ENCODE results near the gene POU6F1.

Gene POU6F1

DNA sequence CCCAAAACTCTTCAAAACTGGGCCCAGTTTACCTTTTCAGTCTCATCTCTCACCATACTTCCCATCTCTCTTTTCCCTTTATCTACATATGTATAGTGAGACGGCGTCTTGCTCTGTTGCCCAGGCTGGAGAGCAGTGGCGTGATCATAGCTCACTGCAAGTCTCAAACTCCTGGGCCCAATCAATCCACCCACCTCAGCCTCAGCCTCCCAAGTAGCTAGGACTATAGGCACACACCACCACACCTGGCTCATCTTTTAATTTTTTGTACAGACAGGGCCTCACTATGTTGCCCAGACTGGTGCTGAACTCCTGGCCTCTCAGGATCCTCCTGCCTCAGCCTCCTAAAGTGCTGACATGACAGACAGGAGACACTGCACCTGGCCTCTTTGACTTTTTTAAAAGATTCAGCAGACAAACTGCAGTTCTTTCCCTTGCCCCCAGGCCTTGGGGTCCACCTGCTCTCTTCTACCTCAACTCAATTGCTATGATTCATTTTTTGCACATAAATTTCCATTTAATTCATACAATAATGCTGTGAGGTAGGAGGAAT lies 78.5 kb downstream of the POU6F1 start:
- Histone ChIP-seq H3K27ac (ENCODE audit: low read depth in 2 of 2, low read length in 2 of 2) (no peak overlapping the region), H3K4me1 (ENCODE audit: control insufficient read depth in 2 of 2, insufficient read depth in 2 of 2, low read length in 2 of 2) (no peaks in the 10 kb centered on the region), H3K9me3 (ENCODE audit: control insufficient read depth in 2 of 2, low read length in 2 of 2) (no peaks in the 10 kb centered on the region)

More for the DNA sequence above, 78.5 kb downstream of the POU6F1 start:
- H3K9ac ChIP-seq (ENCODE audit: low read depth in 1 of 2, low read length in 2 of 2) = no peak overlapping the region
- H3K4me3 ChIP-seq (ENCODE audit: low read length in 2 of 2) = no peak overlapping the region
- H3K27me3 ChIP-seq (ENCODE audit: control insufficient read depth in 2 of 2, insufficient read depth in 2 of 2, low read length in 2 of 2) = no peaks in the 10 kb centered on the region
- peaks cover 2 to 8% of the 10 kb centered on the region in 2 donors for H3K36me3 ChIP-seq (ENCODE audit: control insufficient read depth in 2 of 2, insufficient read depth in 2 of 2, low read length in 2 of 2)

Measured in mucosa of rectum (tissue), 2 donors.